Endothelial cell of hepatic sinusoid (primary cell): ENCODE results near the gene INHA.

Experiments used
- in situ Hi-C: cut with HindIII; loops from 2 replicates; pipeline ENCODE4 v1.10.0; 2017; ENCODE audit warnings: low sequenced_read_pairs

INHA gene

DNA sequence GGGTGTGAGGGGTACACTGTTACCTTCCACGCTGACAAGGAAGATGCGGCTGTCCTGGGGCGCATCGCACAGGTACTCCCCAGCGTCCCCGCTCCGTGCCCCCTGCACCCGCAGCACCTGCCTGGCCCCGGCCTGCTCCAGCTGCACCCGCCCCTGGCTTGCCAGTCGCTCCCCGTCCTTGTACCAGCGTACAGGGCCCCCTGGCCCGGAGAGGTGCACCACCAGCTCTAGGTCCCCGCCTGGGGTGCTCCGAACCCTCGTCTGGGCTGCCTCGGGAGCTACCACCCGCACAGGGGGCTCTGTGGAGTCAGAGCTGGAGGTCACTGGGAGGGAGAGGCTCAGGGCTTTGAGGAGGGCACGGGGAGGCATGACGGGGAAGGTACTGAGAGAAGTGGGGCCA, 14.8 kb upstream of the INHA start:
- in situ Hi-C loops = no loop called here

DNA sequence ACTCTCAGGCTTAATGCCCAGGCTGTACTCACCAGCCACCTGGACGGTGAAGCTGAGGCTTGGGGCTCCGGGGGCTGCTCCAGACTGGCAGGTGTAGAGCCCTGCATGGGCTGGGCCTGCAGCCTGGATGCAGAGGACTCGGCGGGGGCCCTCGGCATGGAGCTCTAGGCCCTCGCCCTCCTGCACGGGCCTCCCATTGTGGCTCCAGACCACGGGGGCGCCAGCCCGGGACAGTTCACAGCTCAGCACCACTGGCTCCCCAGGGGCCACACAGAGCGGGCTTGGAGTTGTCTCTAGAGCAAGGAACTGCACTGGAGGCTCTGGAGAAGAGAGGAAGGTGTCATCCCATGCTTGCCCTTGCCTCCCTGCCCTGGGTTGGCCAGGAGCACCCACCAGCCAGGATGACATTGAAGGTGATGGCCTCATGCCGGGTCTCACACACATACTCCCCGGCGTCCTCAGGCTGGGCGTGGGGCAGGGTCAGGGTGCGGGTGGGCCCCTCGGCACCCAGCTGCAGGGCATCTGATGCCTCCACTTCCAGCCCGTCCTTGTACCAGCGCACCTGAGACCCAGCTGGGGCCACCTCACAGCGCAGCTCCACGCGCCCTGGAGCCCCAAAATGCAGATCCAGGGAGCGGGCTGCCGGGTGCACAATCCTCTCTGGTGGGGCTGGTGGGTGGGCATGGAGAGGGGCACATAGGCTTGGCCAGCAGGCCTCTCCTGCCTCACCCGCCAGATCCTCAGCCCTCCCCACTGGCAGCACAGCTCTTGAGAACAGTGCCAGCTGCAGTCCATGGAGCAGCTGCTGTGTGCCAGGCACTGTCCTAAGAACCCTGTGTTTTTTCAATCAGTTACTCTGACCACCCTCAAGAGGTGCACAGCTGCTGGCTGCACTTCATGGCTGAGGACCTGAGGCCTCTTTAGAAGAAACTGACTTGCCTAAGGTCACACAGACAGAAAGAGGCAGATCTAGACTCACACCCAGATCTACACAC, 14.0 kb upstream of the INHA start:
- in situ Hi-C loops = no loop called here

DNA sequence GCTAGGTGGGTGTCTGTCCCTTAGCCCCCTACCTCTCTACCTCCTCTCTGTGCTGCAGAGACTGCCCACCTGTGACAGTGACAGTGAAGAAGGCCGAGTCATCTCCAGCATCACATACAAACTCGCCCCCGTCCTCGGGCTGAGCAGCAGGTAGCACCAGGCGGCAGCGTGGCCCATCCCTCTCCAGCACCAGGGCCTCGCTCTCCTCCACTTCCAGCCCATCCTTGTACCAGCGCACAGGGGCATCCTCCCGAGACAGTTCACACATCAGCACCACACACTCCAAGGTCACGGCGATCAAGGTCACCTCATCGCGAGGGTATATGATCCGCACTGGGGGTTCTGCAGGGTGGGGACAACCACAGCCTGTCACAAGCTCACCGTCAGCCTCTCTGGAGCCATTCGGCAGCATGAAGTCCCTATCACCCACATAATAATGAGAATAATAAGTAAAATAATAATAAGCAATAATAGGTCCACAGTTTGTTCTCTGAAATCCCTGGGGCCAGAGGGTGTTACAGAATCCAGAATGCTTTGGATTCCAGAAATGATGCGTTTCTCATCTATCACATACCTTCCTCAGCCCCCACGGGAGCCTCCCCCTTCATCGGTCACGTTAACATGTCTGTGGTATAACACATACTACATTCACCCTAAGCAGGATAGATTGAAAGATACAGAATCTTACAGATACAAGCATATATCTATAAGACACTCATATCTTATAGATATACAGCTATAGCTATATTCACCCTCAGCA, 12.8 kb upstream of the INHA start:
- in situ Hi-C loops = no loop called here

DNA sequence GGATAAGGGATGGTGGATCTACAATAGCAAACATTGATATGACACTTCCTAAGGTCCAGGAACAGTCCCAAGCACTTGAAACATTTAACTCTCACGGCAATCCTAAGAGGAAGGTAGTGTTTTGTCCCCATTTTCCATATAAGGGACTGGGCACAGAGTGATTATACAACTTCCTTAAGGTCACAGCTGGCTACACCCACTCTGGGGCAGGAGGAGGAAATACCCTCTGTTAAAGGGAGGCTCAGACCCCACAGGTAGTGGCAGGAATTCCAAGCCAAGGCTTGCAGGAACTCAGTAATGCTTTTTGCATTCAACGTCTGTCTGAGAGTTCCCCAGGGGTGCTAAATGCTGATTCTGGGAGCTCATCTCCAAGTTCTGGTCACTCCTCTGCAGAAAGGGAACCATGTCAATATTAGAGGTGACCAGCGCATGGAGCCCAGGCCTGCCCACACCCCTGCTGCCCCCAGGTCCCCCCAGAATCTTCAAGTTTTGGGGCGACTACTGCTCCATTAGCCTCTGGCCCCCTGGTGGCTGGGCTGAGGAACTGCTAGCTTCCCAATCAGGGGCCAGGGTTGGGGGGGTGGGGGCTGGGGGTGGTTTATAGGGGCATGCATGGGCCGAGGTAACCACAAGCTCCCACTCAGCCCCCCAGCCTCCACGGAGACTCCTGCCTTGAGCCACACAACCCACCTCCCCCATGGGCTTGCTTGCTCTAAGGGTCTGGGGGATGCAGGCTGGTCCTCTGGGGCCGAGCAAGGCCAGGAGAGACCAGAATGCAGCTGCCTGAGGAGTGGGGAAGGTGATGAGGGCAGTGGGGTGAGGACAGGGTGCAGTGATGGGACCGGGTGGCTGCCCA, 11.8 kb upstream of the INHA start:
- in situ Hi-C loops = no loop called here

DNA sequence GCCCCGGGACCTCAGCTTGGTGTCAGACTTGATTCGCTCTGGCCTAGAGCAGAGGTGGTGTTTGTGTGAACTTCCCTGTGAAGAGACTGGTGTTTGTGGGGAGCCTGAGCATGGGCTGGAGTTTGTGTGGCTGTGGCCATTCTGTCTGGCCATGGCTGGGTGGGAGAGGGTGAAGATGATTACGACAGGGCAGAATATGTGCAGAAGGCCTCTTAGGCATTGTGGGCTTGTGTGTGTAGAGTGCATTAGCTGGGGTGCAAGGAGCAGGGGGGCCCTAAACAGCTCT, 11.3 kb upstream of the INHA start:
- in situ Hi-C loops = no loop called here

DNA sequence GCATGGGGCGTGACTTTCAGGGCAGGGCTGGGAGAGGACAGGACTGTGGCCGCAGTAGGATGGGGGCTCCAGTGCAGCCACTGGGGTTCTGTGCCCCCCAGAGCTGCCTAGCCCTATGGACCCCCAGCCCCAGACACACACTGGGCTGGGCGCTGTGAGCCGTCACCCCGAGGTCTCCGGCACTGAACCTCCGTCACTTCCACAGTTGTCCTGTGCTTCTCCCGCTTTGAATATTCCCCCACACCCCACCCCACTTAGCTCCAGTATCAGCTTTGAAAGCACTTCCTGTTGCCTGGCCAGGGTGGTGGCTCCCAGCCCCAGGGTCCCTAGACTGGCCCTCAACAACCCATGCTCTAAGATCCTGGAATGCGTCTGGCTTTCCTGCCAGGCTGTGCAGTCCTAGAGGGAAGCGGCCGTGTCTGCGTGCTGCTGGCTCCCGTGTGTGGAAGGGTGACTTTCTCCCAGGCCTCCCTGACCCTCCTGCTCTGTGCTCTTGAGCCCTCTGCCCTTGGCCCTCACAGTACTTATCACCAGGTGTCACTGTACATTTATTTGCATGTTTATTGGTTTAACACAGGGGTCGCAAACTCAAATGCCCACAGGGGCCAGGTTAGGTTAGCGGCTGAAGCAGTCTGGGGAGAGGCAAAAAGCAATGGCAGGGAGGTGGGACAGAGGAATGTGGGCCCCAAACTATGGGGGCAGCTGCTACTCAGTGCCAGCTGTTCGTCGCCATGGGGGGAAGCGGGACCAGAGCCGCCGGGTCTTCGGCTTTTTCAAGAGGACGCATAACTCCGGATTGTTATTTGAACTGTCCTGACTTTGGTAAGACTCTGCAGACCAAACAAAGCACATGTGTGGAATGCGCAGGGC, 10.7 kb upstream of the INHA start:
- in situ Hi-C loops = no loop called here

DNA sequence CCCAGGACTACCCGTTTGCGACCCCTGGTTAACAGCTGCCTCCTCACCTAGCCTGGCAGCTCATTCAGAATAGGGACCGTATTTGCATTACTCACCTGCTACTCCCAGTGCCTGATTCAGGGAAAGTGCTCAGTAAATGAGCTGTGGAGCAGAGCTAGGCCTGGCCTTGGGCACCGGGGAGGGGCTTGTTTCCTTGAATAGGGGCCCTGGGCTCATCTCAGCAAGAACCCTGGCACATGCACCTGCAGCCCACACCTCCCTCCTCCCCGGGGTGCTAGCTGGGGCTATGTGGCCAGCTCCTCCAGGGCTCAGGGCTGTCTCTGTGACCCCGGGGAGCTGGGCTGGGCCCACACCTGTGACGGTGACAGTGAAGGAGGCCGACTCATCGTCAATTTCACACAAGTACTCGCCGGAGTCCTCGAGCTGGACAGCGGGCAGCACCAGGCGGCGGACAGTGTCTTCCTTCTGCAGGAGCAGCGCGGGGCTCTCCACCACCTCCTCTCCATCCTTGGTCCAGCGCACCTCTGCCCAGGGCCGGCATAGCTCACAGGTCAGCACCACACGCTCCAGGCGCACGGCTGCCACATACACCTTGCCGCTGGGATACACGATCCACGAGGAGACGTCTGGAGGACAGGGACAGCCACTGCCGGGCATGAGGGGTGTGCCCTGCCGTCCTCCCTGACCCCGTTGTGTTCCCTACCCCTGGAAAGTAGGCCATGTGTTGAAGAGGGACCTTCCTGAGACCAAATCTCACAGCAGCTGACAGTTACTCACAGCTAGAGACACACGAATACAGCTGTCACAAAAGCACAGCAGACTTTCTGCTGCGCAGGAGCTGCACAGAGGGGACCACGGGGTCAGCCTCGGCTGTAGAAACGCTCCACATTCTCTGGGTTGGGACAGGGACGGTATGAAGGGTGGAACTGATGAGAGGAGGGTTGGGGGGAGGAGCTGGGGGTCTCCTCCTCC, 9.8 kb upstream of the INHA start:
- in situ Hi-C loops = no loop called here

DNA sequence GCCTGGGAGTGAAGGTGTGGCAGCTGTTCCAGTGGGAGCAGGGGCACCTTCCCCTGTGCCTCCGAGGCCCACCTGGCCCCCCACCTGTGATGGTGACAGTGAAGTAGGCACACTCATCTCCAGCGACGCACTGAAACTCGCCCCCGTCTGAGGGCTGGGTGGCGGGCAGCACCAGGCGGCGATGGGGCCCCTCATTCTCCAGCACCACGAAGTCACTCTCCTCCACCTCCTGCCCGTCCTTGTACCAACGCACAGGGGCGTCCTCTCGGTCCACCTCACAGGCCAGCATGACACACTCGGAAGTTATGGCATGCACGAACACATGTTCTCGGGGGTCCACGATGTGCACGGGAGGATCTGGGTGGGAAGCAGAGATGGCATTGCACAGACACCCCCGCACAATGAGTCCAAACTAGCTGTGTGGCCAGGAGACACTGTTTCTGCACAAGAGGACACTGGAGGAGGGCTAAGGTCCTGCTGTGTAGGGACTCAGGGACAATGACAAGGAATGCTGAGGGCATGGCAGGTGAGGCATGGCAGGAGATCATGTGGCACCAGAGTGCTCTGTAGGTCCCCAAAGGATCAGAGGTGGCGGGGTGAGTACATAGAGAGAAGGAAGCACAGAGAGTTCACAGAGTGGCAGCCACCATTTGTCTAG, 8.7 kb upstream of the INHA start:
- in situ Hi-C loops = no loop called here

DNA sequence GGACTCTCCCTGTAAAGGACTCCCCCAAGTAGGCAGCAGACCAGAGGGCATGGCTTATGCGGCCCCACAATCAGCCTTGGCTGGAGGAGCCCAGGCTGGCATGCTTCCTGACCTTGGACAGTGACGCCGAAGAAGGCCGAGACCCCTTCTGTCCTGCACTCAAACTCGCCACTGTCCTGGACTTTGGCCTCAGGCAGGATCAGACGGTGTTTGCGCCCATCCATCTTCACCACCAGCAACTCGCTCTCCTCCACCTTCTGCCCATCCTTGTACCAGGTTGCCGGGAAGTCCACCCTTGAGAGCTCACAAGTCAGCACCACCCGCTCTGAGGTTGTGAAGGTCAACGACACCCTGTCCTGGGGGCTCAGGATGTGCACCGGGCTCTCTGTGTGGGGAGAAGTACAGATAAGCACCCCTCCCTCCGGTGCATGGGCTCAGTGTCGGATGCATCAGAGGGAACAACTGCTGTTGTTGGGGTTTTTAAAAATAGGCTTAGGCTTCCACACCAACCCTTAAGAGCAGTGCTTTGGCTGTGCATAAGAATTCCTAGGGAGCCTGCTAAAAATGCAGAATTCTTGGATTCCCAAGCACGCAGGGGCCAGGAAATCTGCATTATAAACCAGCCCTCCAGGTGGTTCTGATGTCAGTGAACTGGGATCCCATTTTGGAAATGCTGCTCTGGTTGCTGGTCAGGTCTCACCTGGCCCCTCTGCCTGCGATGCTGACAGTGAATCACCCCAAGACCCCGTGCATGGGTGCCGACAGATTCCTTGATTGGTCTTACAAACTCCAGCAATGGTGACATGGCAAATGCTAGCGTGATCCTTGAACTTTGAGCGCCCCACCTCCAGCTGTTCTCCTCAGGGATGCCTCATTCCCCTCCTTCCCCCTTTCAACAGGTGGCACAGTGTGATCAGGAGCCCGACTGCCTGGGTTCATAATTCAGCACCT, 6.7 kb upstream of the INHA start:
- in situ Hi-C loops = no loop called here

DNA sequence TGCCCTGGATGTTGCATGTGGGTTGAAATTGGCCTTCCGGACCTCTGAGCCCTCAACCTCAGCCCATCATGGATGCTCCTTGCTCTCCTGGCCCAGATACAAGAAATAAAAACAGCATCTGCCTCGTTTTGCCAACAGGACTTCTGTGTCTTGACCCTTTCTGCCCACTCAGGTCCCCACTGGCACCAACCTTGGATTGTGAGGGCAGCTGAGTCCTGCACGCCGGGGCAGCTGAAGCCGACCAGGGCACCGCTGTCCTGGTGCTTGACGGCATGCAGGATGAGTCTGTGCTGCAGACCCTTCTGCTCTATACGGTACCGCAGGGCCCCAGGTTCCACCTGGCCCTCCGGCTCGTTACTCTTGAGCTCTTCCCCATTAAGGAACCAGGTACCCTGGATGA, 5.5 kb upstream of the INHA start:
- in situ Hi-C loops = no loop called here

DNA sequence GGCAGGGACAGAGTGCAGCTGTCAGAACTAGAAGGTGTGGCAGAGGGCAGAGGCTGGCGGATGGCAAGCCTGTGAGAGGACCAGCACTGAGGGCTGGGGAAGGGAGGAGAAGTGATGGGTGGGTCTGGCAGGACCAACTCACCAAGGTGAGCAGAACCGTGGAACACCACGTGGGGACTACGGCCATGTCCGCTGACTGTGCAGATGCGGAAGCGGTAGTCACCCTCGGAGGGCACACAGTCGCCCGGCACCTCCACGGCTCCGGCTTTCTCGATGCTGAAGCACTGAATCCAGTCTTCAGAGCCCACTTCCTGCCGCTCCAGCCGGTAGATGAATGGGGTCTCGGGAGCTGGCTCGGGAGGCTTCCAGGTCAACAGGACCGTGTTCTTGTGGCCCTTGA, 5.0 kb upstream of the INHA start:
- in situ Hi-C loops = no loop called here

DNA sequence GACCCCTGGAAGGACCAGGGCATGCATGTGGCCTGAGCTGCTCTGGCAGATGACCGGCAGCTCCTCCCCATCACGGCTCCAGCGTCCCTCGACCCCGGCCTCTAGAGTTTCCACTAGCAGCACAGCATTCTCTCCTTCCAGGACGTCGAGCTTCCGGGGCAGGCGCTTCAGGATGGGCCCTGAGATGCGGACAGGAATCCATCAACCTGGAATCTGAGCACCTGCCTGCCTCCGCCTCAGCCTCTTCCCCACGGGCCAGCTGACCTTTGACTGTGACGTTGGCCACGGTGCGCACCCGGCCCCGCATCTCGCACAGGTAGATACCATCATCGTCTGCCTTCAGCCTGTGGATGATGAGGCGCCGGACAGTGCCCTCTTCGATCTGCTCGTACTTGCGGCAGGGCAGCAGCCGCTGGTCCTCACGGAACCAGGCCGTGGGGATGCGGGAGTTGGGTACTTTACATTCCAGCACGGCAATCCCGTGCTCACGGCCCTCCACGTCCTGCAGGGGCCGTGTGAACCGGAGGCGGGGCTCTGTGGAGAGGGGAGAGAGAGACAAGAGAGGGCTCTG, 4.2 kb upstream of the INHA start:
- in situ Hi-C loops = no loop called here

DNA sequence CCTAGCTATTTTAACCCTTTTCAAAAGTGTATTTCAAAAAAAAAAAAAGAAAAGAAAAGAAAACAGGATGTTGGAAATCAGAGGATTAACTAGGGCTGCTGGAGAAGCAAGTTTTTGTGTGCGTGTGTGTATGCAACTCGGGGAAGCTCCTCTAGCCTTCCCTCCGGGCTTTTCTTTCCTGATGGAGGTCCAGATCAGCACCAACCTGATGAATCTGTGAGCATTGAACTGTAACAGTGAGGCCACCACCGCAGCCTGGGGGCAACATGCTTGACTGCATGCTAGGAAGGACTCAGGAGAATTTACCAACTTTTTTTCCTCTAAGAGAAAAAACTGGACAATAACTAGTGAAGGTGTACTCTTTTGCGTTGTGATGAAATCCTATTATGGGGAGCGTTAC, 3.1 kb upstream of the INHA start:
- in situ Hi-C loops = no loop called here

DNA sequence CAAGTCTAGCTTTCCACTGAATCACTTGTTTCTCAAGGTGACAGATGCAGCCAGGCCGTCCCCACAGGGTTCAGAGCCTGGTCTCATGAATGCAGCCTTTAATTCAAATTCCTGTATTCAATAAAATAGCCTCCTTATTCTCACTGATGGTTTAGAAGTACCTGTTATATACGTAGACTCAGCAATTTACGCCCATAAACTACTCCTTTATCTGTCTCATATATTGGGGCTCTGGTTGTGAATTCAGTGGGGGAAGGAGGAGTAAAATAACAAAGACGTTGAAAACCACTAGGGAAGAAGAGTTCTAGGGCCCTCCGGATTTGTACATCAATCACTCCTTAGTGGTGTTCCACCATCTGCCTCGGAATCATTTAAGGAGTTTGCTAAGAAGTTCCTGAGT, 2.5 kb upstream of the INHA start:
- in situ Hi-C loops = no loop called here

DNA sequence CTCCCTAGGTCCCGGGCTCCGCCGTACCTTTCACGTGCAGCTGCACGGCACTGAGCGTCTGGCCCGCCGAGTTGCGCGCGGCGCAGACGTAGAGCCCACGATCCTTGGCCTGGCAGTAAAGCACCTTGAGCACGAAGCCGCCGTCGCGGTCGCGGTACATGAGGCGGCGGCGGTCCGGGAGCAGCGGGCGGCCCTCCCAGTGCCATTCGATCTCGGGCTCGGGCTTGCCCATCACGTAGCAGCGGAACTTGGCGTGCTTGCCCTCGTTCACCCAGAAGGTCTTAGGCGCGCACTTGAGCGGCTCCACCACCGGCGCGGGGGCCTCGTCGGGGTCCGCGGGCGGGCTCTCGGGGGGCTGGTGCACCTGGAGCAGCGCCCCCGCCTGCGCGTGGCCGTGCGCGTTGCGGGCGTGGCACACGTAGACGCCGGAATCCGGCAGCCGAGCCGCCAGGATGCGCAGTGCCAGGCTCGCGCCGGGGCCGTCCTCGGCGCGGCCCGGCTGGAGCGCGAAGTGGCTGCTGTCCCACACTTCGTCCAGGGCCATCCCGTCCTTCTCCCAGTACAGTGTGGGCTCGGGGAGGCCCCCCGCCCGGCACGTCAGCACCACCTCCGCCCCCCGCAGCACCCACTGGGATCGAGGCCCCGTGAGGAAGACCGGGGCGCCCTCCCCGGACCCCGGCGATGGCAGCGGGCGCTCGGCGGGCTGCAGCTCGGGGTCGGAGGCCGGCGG, 1.8 kb upstream of the INHA start:
- in situ Hi-C loops = no loop called here

DNA sequence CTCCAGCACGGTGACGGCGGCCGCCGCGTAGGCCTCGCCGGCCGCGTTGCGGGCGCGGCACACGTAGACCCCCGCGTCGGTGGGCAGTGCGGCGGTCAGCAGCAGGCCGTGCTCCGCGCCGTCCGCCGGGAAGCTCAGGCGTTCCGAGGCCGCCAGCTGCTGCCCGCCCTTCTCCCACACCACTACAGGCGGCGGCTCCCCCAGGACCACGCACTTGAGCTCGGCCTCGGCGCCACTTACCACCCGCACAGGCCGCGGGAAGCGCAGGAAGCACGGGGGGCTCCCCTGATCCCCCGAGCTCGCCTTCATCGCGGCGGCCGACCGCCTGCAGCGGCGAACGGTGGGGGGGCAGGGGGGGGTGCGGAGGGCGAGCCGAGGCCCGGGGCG, 1.2 kb upstream of the INHA start:
- in situ Hi-C loops = no loop called here
